ENCODE results near the gene CRYGN.

Gene CRYGN

DNA sequence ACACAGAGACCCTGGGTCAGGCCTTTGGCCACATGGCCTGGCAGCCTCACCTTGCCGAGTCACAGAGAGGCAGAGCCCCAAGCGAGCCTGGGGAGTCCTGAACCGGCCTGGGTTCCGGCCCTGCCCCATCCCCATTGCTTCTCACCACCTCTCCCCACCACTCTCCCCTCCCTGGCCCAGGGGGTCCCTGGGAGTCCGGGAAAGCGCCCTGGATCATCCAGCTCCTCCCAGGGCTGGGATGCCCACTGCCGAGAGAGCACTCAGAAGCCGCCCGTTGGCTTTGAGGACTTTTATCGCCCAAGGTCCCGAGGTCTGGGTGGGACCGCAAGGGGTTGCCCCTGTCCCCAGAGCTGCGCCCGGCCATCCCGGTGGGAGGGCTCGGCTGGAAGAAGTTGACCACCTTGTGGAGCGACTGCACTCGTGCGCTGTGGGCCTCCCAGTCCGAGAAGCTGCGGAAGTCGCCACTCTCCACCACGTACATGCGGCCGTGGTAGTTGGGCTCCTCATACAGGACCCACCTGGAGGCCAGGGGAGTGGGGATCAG, 8.1 kb downstream of the CRYGN start:
- no peak for DNase-seq (ENCODE audit: low read depth, low spot score)
- no peaks in the 10 kb centered on the region for H3K27me3 ChIP-seq (ENCODE audit: control insufficient read depth, insufficient read depth, low read length)
- H3K4me3 ChIP-seq (ENCODE audit: low read length): no peak overlapping the region
- no CpG with 5 or more reads among the region's 25 CpGs for WGBS (ENCODE audit: insufficient coverage, insufficient read length)
- no peaks in the 10 kb centered on the region for H3K9me3 ChIP-seq (ENCODE audit: control insufficient read depth, insufficient read depth, low read length)
- H3K36me3 ChIP-seq (ENCODE audit: control insufficient read depth, insufficient read depth, low read length): no peaks in the 10 kb centered on the region; the same call in 1 of the 2 replicates
- H3K4me1 ChIP-seq (ENCODE audit: control insufficient read depth, insufficient read depth, low read length): peaks cover 13% of the 10 kb centered on the region
- no peak overlapping the region for H3K27ac ChIP-seq (ENCODE audit: low read length)

DNA sequence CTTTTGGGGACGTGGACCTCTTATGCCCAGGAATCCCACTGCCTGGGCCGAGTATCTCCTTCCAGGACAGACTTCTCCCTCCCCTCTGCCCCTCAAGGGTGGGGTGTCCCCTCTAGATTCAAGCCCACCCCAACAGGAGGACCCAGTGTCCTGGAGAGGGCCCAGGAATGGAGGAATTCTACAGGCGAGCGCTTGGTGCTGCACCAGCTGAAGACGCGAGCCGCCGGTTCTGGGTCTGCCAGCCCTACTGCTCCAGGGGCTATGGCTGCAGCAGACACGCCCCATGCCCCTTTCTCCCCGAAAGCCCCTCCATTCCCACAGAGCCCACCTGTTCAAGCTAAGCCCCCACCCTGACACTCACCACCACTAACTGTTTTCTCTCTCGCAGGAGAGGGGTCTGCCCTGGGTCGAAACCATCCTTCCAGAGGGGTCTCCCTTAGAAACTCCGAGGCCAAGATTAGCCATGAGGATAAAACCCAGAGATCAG, 8.6 kb downstream of the CRYGN start:
- no CpG with 5 or more reads among the region's 13 CpGs for WGBS (ENCODE audit: insufficient coverage, insufficient read length)
- Histone ChIP-seq H3K9me3 (ENCODE audit: control insufficient read depth, insufficient read depth, low read length) (no peaks in the 10 kb centered on the region), H3K4me1 (ENCODE audit: control insufficient read depth, insufficient read depth, low read length) (peaks cover 13% of the 10 kb centered on the region), H3K36me3 (ENCODE audit: control insufficient read depth, insufficient read depth, low read length) (no peaks in the 10 kb centered on the region; the same call in 1 of the 2 replicates), H3K4me3 (ENCODE audit: low read length) (no peak overlapping the region), H3K27me3 (ENCODE audit: control insufficient read depth, insufficient read depth, low read length) (no peaks in the 10 kb centered on the region), H3K27ac (ENCODE audit: low read length) (no peak overlapping the region)
- DNase-seq (ENCODE audit: low read depth, low spot score): no peak

GRCh38 chr7:151430391-151431205, 9.3 kb downstream of the CRYGN start:
- H3K4me1 ChIP-seq (ENCODE audit: control insufficient read depth, insufficient read depth, low read length): peaks cover 13% of the 10 kb centered on the region
- H3K4me3 ChIP-seq (ENCODE audit: low read length): no peak overlapping the region
- H3K9me3 ChIP-seq (ENCODE audit: control insufficient read depth, insufficient read depth, low read length): no peaks in the 10 kb centered on the region
- DNase-seq (ENCODE audit: low read depth, low spot score): no peak
- no peak overlapping the region for H3K27ac ChIP-seq (ENCODE audit: low read length)
- no peaks in the 10 kb centered on the region; the same call in 1 of the 2 replicates for H3K36me3 ChIP-seq (ENCODE audit: control insufficient read depth, insufficient read depth, low read length)
- H3K27me3 ChIP-seq (ENCODE audit: control insufficient read depth, insufficient read depth, low read length): no peaks in the 10 kb centered on the region
- whole genome bisulfite sequencing (ENCODE audit: insufficient coverage, insufficient read length): no CpG with 5 or more reads among the region's 16 CpGs

- Histone ChIP-seq H3K9me3 (ENCODE audit: control insufficient read depth, insufficient read depth, low read length) (no peaks in the 10 kb centered on the region), H3K27ac (ENCODE audit: low read length) (no peak overlapping the region), H3K27me3 (ENCODE audit: control insufficient read depth, insufficient read depth, low read length) (no peaks in the 10 kb centered on the region), H3K4me1 (ENCODE audit: control insufficient read depth, insufficient read depth, low read length) (peaks cover 13% of the 10 kb centered on the region), H3K36me3 (ENCODE audit: control insufficient read depth, insufficient read depth, low read length) (no peaks in the 10 kb centered on the region; the same call in 1 of the 2 replicates), H3K4me3 (ENCODE audit: low read length) (no peak overlapping the region)
- DNase-seq (ENCODE audit: low read depth, low spot score): no peak
- no CpG with 5 or more reads among the region's 10 CpGs for WGBS (ENCODE audit: insufficient coverage, insufficient read length)
Observed at GRCh38 chr7:151429560-151430331, 10.2 kb downstream of the CRYGN start.

- H3K27ac ChIP-seq (ENCODE audit: low read length): no peak overlapping the region
- no peak for DNase-seq (ENCODE audit: low read depth, low spot score)
- no peak overlapping the region for H3K4me3 ChIP-seq (ENCODE audit: low read length)
- WGBS (ENCODE audit: insufficient coverage, insufficient read length): no CpG with 5 or more reads among the region's 5 CpGs
- no peaks in the 10 kb centered on the region for H3K27me3 ChIP-seq (ENCODE audit: control insufficient read depth, insufficient read depth, low read length)
- no peaks in the 10 kb centered on the region; the same call in 1 of the 2 replicates for H3K36me3 ChIP-seq (ENCODE audit: control insufficient read depth, insufficient read depth, low read length)
- no peaks in the 10 kb centered on the region for H3K9me3 ChIP-seq (ENCODE audit: control insufficient read depth, insufficient read depth, low read length)
- H3K4me1 ChIP-seq (ENCODE audit: control insufficient read depth, insufficient read depth, low read length): peaks cover 13% of the 10 kb centered on the region
Observed at GRCh38 chr7:151429237-151429559, 10.7 kb downstream of the CRYGN start.

DNA sequence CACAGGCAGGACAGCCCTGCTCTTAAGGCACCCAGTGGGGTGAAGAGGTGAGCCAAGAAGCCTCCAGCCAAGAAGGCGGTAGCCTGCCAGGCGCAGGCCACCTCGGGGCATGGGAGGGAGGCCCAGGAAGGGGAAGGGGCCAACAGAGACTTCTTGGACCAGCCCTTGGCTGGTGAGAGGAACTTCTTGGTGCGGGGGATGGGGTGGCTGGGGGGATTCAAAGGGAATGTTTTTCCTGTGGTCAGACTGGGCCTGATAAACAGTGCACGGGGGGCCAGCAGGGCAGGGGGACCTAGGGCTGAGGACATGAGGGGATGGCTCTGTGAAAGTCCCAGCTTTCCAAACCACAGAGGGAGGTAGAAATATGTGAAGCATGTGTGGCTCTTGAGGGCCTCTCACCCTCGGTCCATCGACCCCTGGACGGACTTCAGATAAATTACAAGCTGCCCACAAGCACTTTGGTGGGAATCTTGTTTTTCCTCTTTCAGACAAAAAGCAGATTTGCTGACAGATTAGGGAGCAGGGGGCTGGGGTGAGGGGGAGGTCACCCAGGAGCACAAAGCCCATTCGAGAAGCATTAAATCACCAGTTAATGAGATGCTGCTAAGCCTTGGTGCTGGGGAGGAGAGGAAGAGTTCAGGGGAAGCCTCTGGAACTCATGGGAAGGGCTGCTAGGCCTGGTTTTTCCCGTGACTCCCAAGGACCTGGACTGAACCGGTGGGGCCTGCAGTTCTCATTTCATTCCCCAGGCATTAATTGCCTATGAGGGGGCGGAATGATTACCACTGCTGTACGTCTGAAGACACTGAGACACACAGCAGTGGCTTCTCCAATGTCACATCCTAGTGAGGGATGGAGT, 11.3 kb downstream of the CRYGN start:
- no peak overlapping the region for H3K27ac ChIP-seq (ENCODE audit: low read length)
- DNase-seq (ENCODE audit: low read depth, low spot score): no peak
- no CpG with 5 or more reads among the region's 13 CpGs for WGBS (ENCODE audit: insufficient coverage, insufficient read length)
- peaks cover 13% of the 10 kb centered on the region for H3K4me1 ChIP-seq (ENCODE audit: control insufficient read depth, insufficient read depth, low read length)
- no peaks in the 10 kb centered on the region for H3K27me3 ChIP-seq (ENCODE audit: control insufficient read depth, insufficient read depth, low read length)
- H3K36me3 ChIP-seq (ENCODE audit: control insufficient read depth, insufficient read depth, low read length): no peaks in the 10 kb centered on the region; the same call in 1 of the 2 replicates
- no peak overlapping the region for H3K4me3 ChIP-seq (ENCODE audit: low read length)
- H3K9me3 ChIP-seq (ENCODE audit: control insufficient read depth, insufficient read depth, low read length): no peaks in the 10 kb centered on the region

GRCh38 chr7:151427705-151428377, 12.1 kb downstream of the CRYGN start:
- WGBS (ENCODE audit: insufficient coverage, insufficient read length): no CpG with 5 or more reads among the region's 10 CpGs
- H3K27ac ChIP-seq (ENCODE audit: low read length): no peak overlapping the region
- H3K4me3 ChIP-seq (ENCODE audit: low read length): no peak overlapping the region
- no peaks in the 10 kb centered on the region; the same call in 1 of the 2 replicates for H3K36me3 ChIP-seq (ENCODE audit: control insufficient read depth, insufficient read depth, low read length)
- H3K4me1 ChIP-seq (ENCODE audit: control insufficient read depth, insufficient read depth, low read length): peaks cover 13% of the 10 kb centered on the region
- no peaks in the 10 kb centered on the region for H3K9me3 ChIP-seq (ENCODE audit: control insufficient read depth, insufficient read depth, low read length)
- DNase-seq (ENCODE audit: low read depth, low spot score): no peak
- no peaks in the 10 kb centered on the region for H3K27me3 ChIP-seq (ENCODE audit: control insufficient read depth, insufficient read depth, low read length)

GRCh38 chr7:151426904-151427704, 12.8 kb downstream of the CRYGN start:
- Histone ChIP-seq H3K36me3 (ENCODE audit: control insufficient read depth, insufficient read depth, low read length) (no peaks in the 10 kb centered on the region; the same call in 1 of the 2 replicates), H3K27me3 (ENCODE audit: control insufficient read depth, insufficient read depth, low read length) (no peaks in the 10 kb centered on the region), H3K9me3 (ENCODE audit: control insufficient read depth, insufficient read depth, low read length) (no peaks in the 10 kb centered on the region), H3K4me1 (ENCODE audit: control insufficient read depth, insufficient read depth, low read length) (peaks cover 13% of the 10 kb centered on the region), H3K27ac (ENCODE audit: low read length) (no peak overlapping the region), H3K4me3 (ENCODE audit: low read length) (no peak overlapping the region)
- DNase-seq (ENCODE audit: low read depth, low spot score): no peak
- WGBS (ENCODE audit: insufficient coverage, insufficient read length): no CpG with 5 or more reads among the region's 23 CpGs

GRCh38 chr7:151426441-151426903, 13.5 kb downstream of the CRYGN start:
- H3K9me3 ChIP-seq (ENCODE audit: control insufficient read depth, insufficient read depth, low read length): no peaks in the 10 kb centered on the region
- no peak for DNase-seq (ENCODE audit: low read depth, low spot score)
- no peaks in the 10 kb centered on the region for H3K27me3 ChIP-seq (ENCODE audit: control insufficient read depth, insufficient read depth, low read length)
- H3K36me3 ChIP-seq (ENCODE audit: control insufficient read depth, insufficient read depth, low read length): no peaks in the 10 kb centered on the region
- H3K27ac ChIP-seq (ENCODE audit: low read length): no peak overlapping the region
- WGBS (ENCODE audit: insufficient coverage, insufficient read length): no CpG with 5 or more reads among the region's 14 CpGs
- H3K4me3 ChIP-seq (ENCODE audit: low read length): no peak overlapping the region
- H3K4me1 ChIP-seq (ENCODE audit: control insufficient read depth, insufficient read depth, low read length): peaks cover 13% of the 10 kb centered on the region
